H9 (cell line): ENCODE results near the gene ERC2. TPM values are rescaled to one million over a fixed set of nuclear protein-coding genes. Genes with fewer than 3 reads are reported as not detected.

Experiments used
- DNase-seq: peaks from one replicate; pipeline ENCODE4 v3.0.0-alpha.2; 2017
- H2AFZ ChIP-seq: one replicate; pipeline ENCODE4 v1.6.1; 2013; ENCODE audit warnings: mild to moderate bottlenecking, low read length, control low read depth, moderate library complexity
- H2AK5ac ChIP-seq: 2 replicates; pipeline ENCODE4 v1.6.1; 2013; ENCODE audit warnings: low read length, control low read depth, mixed read lengths; ENCODE audit not compliant: insufficient read length
- H2BK120ac ChIP-seq: one replicate; pipeline ENCODE4 v1.6.1; 2013; ENCODE audit warnings: low read depth, mild to moderate bottlenecking, low read length, control low read depth, inconsistent platforms; ENCODE audit not compliant: poor library complexity, severe bottlenecking
- H2BK12ac ChIP-seq: 2 replicates; pipeline ENCODE4 v1.6.1; 2013; ENCODE audit warnings: low read length, control low read depth, mixed read lengths, low read depth; ENCODE audit not compliant: insufficient read length
- H2BK15ac ChIP-seq: 2 replicates; pipeline ENCODE4 v1.6.1; 2013; ENCODE audit warnings: low read depth, low read length, control low read depth
- H2BK20ac ChIP-seq: one replicate; pipeline ENCODE4 v1.6.1; 2013; ENCODE audit warnings: low read depth, mild to moderate bottlenecking, low read length, control low read depth, inconsistent platforms; ENCODE audit not compliant: poor library complexity, severe bottlenecking
- H2BK5ac ChIP-seq: 2 replicates; pipeline ENCODE4 v1.6.1; 2013; ENCODE audit warnings: low read length, control low read depth, mixed read lengths; ENCODE audit not compliant: insufficient read length
- H3K14ac ChIP-seq: 2 replicates; pipeline ENCODE4 v1.6.1; 2013; ENCODE audit warnings: low read length, control low read depth; ENCODE audit not compliant: insufficient read depth
- H3K18ac ChIP-seq: 2 replicates; pipeline ENCODE4 v1.6.1; 2013; ENCODE audit warnings: low read depth, mild to moderate bottlenecking, mixed read lengths, low read length, control low read depth; ENCODE audit not compliant: insufficient read length
- H3K23ac ChIP-seq: 2 replicates; pipeline ENCODE4 v1.6.1; 2013; ENCODE audit warnings: low read length, control low read depth, mixed read lengths, low read depth; ENCODE audit not compliant: insufficient read length
- H3K23me2 ChIP-seq: 2 replicates; pipeline ENCODE4 v1.6.1; 2013; ENCODE audit warnings: low read depth, mild to moderate bottlenecking, mixed read lengths, low read length, control low read depth; ENCODE audit not compliant: insufficient read length, poor library complexity, severe bottlenecking
- H3K27ac ChIP-seq: 2 replicates; pipeline ENCODE4 v1.5.1; 2013; ENCODE audit warnings: low read length, control low read depth, mixed read lengths, low read depth; ENCODE audit not compliant: insufficient read length
- H3K27me3 ChIP-seq: 2 replicates; pipeline ENCODE4 v1.6.1; 2013; ENCODE audit warnings: low read length, control low read depth, inconsistent platforms; ENCODE audit not compliant: insufficient read depth
- H3K4ac ChIP-seq: 2 replicates; pipeline ENCODE4 v1.6.1; 2013; ENCODE audit warnings: low read depth, mild to moderate bottlenecking, control low read depth, inconsistent platforms, low read length, moderate library complexity
- H3K4me1 ChIP-seq: 2 replicates; pipeline ENCODE4 v1.6.1; 2013; ENCODE audit warnings: low read length, control low read depth, inconsistent platforms; ENCODE audit not compliant: insufficient read depth
- H3K4me2 ChIP-seq: 2 replicates; pipeline ENCODE4 v1.6.1; 2013; ENCODE audit warnings: low read length, control low read depth, mixed read lengths; ENCODE audit not compliant: insufficient read length, insufficient read depth
- H3K56ac ChIP-seq: 2 replicates; pipeline ENCODE4 v1.6.1; 2013; ENCODE audit warnings: low read depth, mild to moderate bottlenecking, mixed read lengths, low read length, control low read depth; ENCODE audit not compliant: insufficient read length
- H3K79me1 ChIP-seq: 2 replicates; pipeline ENCODE4 v1.6.1; 2013; ENCODE audit warnings: low read depth, mild to moderate bottlenecking, moderate library complexity, low read length, control low read depth, inconsistent platforms; ENCODE audit not compliant: insufficient read depth, poor library complexity, severe bottlenecking
- H3K79me2 ChIP-seq: 2 replicates; pipeline ENCODE4 v1.6.1; 2013; ENCODE audit warnings: low read length, control low read depth, inconsistent platforms; ENCODE audit not compliant: insufficient read depth
- H3K9ac ChIP-seq: 2 replicates; pipeline ENCODE4 v1.6.1; 2013; ENCODE audit warnings: low read length, control low read depth, mixed read lengths; ENCODE audit not compliant: insufficient read length; ENCODE audit errors: extremely low read depth
- H3K9me3 ChIP-seq: one replicate; pipeline ENCODE4 v1.6.1; 2013; ENCODE audit warnings: low read depth, low read length, inconsistent platforms; ENCODE audit not compliant: control insufficient read depth
- H3T11ph ChIP-seq: one replicate; pipeline ENCODE4 v1.6.1; 2013; ENCODE audit warnings: mild to moderate bottlenecking, low read length, control low read depth, inconsistent platforms
- H4K20me1 ChIP-seq: one replicate; pipeline ENCODE4 v1.6.1; 2013; ENCODE audit not compliant: control insufficient read depth, insufficient read length, insufficient read depth
- H4K5ac ChIP-seq: 2 replicates; pipeline ENCODE4 v1.6.1; 2013; ENCODE audit warnings: low read depth, mild to moderate bottlenecking, mixed read lengths, low read length, control low read depth; ENCODE audit not compliant: insufficient read length
- H4K8ac ChIP-seq: replicated peaks from 2 replicates; pipeline ENCODE4 v1.6.1; 2013; ENCODE audit warnings: low read length, control low read depth, mixed read lengths, low read depth; ENCODE audit not compliant: insufficient read length
- H4K91ac ChIP-seq: 2 replicates; pipeline ENCODE4 v1.6.1; 2013; ENCODE audit warnings: low read depth, mild to moderate bottlenecking, moderate library complexity, mixed read lengths, low read length, control low read depth; ENCODE audit not compliant: insufficient read length
- H3K27ac Mint-ChIP-seq, 3 experiments: 2 replicates in 2 of 3; 3 replicates in 1 of 3; pipeline ENCODE4 v1.8.0; 2020 to 2021; ENCODE audit warnings: mixed read lengths in 3 of 3, mild to moderate bottlenecking in 1 of 3, moderate library complexity in 1 of 3
- H3K27me3 Mint-ChIP-seq: 2 replicates; pipeline ENCODE4 v1.8.0; 2021; ENCODE audit warnings: low read depth, mild to moderate bottlenecking, moderate library complexity, mixed read lengths
- H3K36me3 Mint-ChIP-seq, 3 experiments: 2 replicates in 2 of 3; 3 replicates in 1 of 3; pipeline ENCODE4 v1.8.0; 2020 to 2021; ENCODE audit warnings: low read depth in 3 of 3, mixed read lengths in 3 of 3; ENCODE audit not compliant: insufficient read depth in 1 of 3
- H3K4me1 Mint-ChIP-seq, 2 experiments: 2 replicates each; pipeline ENCODE4 v1.8.0; 2020; ENCODE audit warnings: mixed read lengths in 2 of 2
- H3K4me3 Mint-ChIP-seq, 2 experiments: 2 replicates in 1 of 2; 3 replicates in 1 of 2; pipeline ENCODE4 v1.8.0; 2020 to 2021; ENCODE audit warnings: mild to moderate bottlenecking in 2 of 2, mixed read lengths in 2 of 2, moderate library complexity in 1 of 2
- H3K9me3 Mint-ChIP-seq, 2 experiments: 2 replicates in 1 of 2; 3 replicates in 1 of 2; pipeline ENCODE4 v1.8.0; 2020; ENCODE audit warnings: mild to moderate bottlenecking in 2 of 2, mixed read lengths in 2 of 2, moderate library complexity in 1 of 2
- WGBS: extraction: QIAGEN DNeasy Blood & Tissue Kit; methylation state at CpG from one replicate; pipeline ENCODE4 v1.1.7; 2013; ENCODE audit warnings: missing lambda C conversion rate, low lambda C conversion rate, mixed read lengths; ENCODE audit not compliant: insufficient read length; ENCODE audit errors: extremely low coverage; 5-methylcytosine and 5-hydroxymethylcytosine counted together
- total RNA-seq: library from RNA; stranded (reverse); gene quantifications from 2 replicates; pipeline ENCODE4 v1.2.1, GENCODE V29; 2021
- TF ChIP-seq, protein P1 (sequence below): fragments of 200-600 bp; sonication (generic); conservative IDR thresholded peaks from 3 replicates; pipeline ENCODE4 v1.8.0; 2021; ENCODE audit warnings: antibody characterized with exemption, mild to moderate bottlenecking

The ERC2 gene
- total RNA-seq, 1 experiment from 2014 or later = 15.4 TPM

DNA sequence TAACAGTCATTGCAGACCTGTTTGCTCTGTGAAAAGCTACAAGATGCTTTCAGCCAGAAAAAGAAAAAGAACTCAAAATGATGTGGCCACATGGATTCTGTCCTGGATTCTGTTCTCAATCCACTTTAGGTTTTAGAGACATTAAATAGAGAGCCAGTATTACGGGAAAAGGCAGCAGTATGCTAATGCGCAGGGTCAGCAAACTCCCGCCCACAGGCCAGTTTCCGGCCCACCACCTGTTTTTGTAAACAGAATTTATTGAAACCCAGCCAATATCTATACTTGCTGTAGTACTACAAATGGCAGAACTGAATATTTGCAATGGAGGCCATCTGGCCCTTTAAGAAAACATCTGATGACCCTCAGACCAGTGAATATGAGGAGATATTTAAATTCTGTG lies 416.1 kb downstream of the ERC2 start:
- Histone ChIP-seq H3K79me1 (no peaks in the 10 kb centered on the region), H3K14ac (no peak overlapping the region), H4K5ac (no peak overlapping the region), H4K91ac (no peak overlapping the region), H3K4ac (no peak overlapping the region), H2AK5ac (no peak overlapping the region), H3T11ph (no peak overlapping the region), H2BK12ac (no peak overlapping the region), H2BK15ac (no peak overlapping the region), H3K9ac (no peak overlapping the region), H3K23me2 (no peaks in the 10 kb centered on the region), H3K27me3 (no peaks in the 10 kb centered on the region), H3K79me2 (no peaks in the 10 kb centered on the region), H3K9me3 (no peaks in the 10 kb centered on the region), H2BK20ac (no peak overlapping the region), H2BK5ac (no peak overlapping the region), H2AFZ (no peak overlapping the region), H3K56ac (no peak overlapping the region), H4K20me1 (no peaks in the 10 kb centered on the region), H3K4me1 (peaks cover 13% of the 10 kb centered on the region; the same call in 1 of the 2 replicates), H4K8ac (no peak overlapping the region), H3K23ac (no peak overlapping the region), H3K18ac (no peak overlapping the region), H2BK120ac (no peak overlapping the region), H3K27ac (no peak overlapping the region), H3K4me2 (no peak overlapping the region)
- DNase-seq = no peak
- H3K4me1 Mint-ChIP-seq = peaks cover 54 to 59% of the 10 kb centered on the region in 2 experiments
- H3K27ac Mint-ChIP-seq = no peak overlapping the region
- no CpG with 5 or more reads among the region's 4 CpGs for WGBS
- TF ChIP-seq, protein P1, sequence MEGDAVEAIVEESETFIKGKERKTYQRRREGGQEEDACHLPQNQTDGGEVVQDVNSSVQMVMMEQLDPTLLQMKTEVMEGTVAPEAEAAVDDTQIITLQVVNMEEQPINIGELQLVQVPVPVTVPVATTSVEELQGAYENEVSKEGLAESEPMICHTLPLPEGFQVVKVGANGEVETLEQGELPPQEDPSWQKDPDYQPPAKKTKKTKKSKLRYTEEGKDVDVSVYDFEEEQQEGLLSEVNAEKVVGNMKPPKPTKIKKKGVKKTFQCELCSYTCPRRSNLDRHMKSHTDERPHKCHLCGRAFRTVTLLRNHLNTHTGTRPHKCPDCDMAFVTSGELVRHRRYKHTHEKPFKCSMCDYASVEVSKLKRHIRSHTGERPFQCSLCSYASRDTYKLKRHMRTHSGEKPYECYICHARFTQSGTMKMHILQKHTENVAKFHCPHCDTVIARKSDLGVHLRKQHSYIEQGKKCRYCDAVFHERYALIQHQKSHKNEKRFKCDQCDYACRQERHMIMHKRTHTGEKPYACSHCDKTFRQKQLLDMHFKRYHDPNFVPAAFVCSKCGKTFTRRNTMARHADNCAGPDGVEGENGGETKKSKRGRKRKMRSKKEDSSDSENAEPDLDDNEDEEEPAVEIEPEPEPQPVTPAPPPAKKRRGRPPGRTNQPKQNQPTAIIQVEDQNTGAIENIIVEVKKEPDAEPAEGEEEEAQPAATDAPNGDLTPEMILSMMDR = no peak
- H3K27me3 Mint-ChIP-seq = no peaks in the 10 kb centered on the region
- no peak overlapping the region for H3K4me3 Mint-ChIP-seq
- no peaks in the 10 kb centered on the region for H3K36me3 Mint-ChIP-seq
- H3K9me3 Mint-ChIP-seq = no peaks in the 10 kb centered on the region
